B cell (primary cell): ENCODE results near the gene GATAD1.

Source experiments
- CTCF ChIP-seq: fragments of 200-600 bp; IDR thresholded peaks from one replicate; pipeline ENCODE4 v1.8.0; 2022; ENCODE audit warnings: antibody characterized with exemption, mild to moderate bottlenecking
- EZH2 ChIP-seq: IDR thresholded peaks from 2 replicates; pipeline ENCODE4 v1.6.1; 2012; ENCODE audit warnings: borderline replicate concordance, low read depth, mild to moderate bottlenecking, moderate library complexity, low read length; ENCODE audit not compliant: insufficient read depth, poor library complexity, severe bottlenecking

- TF ChIP-seq CTCF (no peak), EZH2 (no peak)
These were observed 4.4 kb downstream of the GATAD1 start for GRCh38 chr7:92451645-92452044.
